GM18520 (cell line): ENCODE measurements around the gene LIX1L.

ENCODE experiments used
- ATAC-seq: cut with Tn5 transposase; IDR thresholded peaks from one replicate; pipeline ENCODE4 v1.9.1; 2021; ENCODE audit not compliant: unreplicated experiment

The LIX1L gene

GRCh38 chr1:145985502-145986439, 28.0 kb upstream of the LIX1L start:
- no peak for ATAC-seq

- no peak for ATAC-seq
These were observed 27.3 kb upstream of the LIX1L start for GRCh38 chr1:145985129-145985501.

GRCh38 chr1:145983960-145984830, 26.4 kb upstream of the LIX1L start:
- ATAC-seq, result no peak

GRCh38 chr1:145983206-145983675, 25.4 kb upstream of the LIX1L start:
- no peak for ATAC-seq

GRCh38 chr1:145982010-145982723, 24.4 kb upstream of the LIX1L start:
- ATAC-seq, result no peak

- ATAC-seq, result no peak
These were observed 22.7 kb upstream of the LIX1L start for GRCh38 chr1:145980457-145980994.

- ATAC-seq, result no peak
These were observed 22.1 kb upstream of the LIX1L start for GRCh38 chr1:145979746-145980456.

- ATAC-seq, result peak; percentile 84
These were observed 21.3 kb upstream of the LIX1L start for GRCh38 chr1:145978854-145979745.

GRCh38 chr1:145978471-145978853, 20.6 kb upstream of the LIX1L start:
- ATAC-seq, result no peak

- ATAC-seq, result no peak
These were observed 20.0 kb upstream of the LIX1L start for GRCh38 chr1:145977486-145978470.

- no peak for ATAC-seq
These were observed 19.2 kb upstream of the LIX1L start for GRCh38 chr1:145977016-145977415.

GRCh38 chr1:145975216-145975615, 17.4 kb upstream of the LIX1L start:
- ATAC-seq, result no peak

GRCh38 chr1:145974721-145975120, 16.9 kb upstream of the LIX1L start:
- no peak for ATAC-seq

GRCh38 chr1:145972580-145972979, 14.8 kb upstream of the LIX1L start:
- ATAC-seq, result no peak

GRCh38 chr1:145967288-145967687, 9.5 kb upstream of the LIX1L start:
- no peak for ATAC-seq

GRCh38 chr1:145965119-145965744, 7.4 kb upstream of the LIX1L start:
- no peak for ATAC-seq

GRCh38 chr1:145964328-145965118, 6.7 kb upstream of the LIX1L start, which contains the start of the genes ANKRD34A and POLR3GL:
Gene ANKRD34A (minus strand): TSS chr1:145964575. CDS start chr1:145961759, 2,816 bp downstream.
Gene POLR3GL (plus strand): TSS chr1:145964690. CDS start chr1:145974866, 10,176 bp downstream.
- ATAC-seq, result peak; percentile 92
